DMS114 treated with DMSO at 0.1 percent for 48 hours (cell line): ENCODE measurements around the gene PRKAR2A.

Experiments used
- DNase-seq: peaks from one replicate; lab custom pipeline; 2025; ENCODE audit not compliant: unreplicated experiment; lab: John Stamatoyannopoulos, UW

Gene PRKAR2A

GRCh38 chr3:48847504-48848423 lies at the start of gene PRKAR2A:
Gene PRKAR2A, minus strand, starts transcription at chr3:48847874. Its CDS starts 278 bp downstream, at chr3:48847596.
- peak; percentile 70 for DNase-seq

DNA sequence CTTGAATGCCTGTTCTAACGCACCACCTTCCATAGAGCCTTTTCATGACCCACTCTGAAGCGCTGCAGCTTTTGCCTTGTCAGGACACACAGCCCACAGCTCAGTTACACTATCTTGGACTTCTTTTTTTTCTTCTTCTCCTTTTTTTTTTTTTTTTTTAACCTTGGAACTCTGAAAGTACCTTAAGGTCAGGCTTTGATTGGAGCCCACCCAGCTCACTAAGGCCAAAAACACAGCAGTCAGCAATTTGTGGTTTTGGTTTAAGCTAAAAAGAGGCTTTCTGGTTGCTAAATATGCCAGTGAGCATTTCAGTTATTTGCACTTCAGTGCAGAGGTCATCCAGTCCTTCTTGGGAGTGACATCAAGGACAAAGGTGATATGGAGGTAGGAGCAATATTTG lies 49.3 kb upstream of the PRKAR2A start:
- no peak for DNase-seq

- DNase-seq: no peak
These were observed 46.8 kb upstream of the PRKAR2A start for GRCh38 chr3:48894516-48894915.

- DNase-seq: no peak
These were observed 43.9 kb upstream of the PRKAR2A start for GRCh38 chr3:48891606-48892005.

DNA sequence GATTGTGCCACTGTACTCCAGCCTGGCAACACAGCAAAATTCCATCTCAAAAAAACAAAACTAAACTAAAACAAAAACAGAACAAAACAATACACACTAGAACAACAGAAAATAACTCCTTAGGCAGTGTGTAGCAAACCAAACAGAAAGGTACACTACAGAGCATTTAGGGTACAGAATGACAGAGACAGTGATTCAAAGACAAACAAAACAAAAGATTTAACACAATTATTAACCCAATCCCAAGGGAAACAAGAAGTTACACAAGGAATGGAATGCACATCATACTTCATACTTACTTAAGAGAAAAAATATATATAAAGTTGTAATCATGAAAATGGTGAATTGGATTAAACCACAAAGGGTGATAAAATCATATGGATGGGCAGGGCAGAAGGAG lies 38.1 kb upstream of the PRKAR2A start:
- no peak for DNase-seq

DNA sequence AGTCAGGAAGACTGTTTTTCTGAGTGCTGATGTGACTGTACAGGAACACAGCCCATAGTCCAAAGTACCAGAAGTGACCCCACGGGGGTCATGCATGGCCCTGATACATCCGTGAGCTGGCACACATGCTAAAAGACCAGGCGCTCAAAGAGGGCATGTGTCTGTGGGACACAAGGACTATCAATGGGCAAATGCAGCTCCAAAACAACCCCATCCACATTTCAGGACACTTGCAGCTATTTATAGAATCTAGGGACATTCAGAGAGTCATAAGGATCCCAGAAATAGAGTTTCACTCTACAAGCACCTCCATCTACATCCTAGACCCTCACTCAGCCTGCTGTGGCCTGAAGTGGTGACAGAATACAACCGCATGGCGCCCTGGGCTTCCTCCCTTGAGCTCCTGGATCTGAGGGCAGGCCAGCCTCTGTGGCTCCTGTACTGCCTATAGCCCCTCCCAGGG lies 34.0 kb upstream of the PRKAR2A start:
- no peak for DNase-seq

- no peak for DNase-seq
These were observed 33.3 kb upstream of the PRKAR2A start for GRCh38 chr3:48881006-48881405.

GRCh38 chr3:48879994-48880377 lies 32.3 kb upstream of the PRKAR2A start:
- no peak for DNase-seq

DNA sequence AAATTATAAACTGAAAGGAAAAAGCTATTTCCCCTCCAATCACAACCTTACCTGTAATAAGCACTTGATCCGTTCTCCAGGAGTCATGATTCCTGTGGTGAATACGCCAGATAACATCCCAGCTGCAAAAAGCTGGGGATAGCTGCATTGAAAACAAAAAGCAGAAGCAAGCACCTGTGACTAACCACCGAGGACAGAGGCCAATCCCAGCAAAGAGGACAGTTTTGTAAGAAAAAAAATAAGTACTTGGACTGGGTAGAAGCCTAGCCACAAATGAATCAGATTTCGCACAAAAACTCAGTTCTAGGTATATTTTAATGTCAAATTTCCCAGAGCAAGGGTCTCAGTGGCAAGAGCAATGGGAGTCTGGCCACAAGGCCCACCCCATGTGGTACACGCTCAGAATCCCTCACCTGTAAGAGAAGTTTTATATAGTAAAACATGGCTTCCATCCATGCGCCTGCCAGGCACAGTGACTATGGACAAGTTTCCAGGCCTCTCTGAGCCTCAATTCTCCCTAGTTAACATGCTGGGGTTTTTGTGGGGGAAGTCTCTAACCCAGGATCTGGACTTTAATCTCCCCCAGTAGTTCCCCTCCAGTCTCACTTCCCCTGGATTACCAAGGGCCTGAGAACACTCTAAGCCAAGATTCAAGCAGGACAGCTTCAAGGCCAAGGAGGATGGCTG lies 31.8 kb upstream of the PRKAR2A start:
- no peak for DNase-seq

GRCh38 chr3:48877671-48878070 lies 30.0 kb upstream of the PRKAR2A start:
- DNase-seq: no peak

DNA sequence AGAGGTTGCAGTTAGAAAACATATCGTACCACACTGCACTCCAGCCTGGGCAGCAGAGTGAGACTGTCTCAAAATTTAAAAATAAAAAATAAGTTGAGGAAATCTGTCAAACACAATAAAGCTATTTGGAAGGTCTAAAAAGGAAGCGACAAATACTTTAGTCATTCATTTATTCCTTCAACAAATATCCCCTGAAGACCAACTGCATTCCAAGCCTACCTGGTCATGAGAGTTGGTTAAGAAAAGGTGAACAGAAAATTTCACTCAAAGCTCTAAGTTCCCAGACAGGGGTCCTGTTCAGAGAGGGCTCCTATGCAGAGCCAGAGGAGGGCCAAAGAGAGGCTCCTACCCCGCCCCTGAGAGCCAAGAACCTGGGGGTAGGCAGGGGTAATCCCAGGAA lies 15.4 kb upstream of the PRKAR2A start:
- DNase-seq: no peak

GRCh38 chr3:48859206-48859605 lies 11.5 kb upstream of the PRKAR2A start:
- no peak for DNase-seq

- no peak for DNase-seq
These were observed 11.0 kb upstream of the PRKAR2A start for GRCh38 chr3:48858709-48859108.

DNA sequence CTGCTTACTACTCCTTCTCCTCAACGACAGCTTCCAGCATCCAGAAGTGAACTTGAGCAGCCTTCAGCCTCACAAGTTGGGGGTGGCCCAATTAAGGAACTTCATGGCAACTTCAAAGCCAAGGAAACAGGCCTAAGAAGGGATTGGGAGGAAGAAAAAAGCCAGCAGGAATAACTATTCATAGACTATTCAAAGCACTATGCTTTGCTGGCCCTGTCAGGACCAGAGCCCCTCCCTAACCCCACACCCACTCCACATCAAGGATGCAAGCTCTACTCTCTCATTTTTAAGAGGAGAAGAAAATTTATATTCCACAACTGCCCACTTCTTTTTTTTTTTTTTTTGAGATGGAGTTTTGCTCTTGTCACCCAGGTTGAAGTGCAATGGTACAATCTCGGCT lies 10.0 kb upstream of the PRKAR2A start:
- DNase-seq: no peak

- DNase-seq: no peak
These were observed 8.8 kb upstream of the PRKAR2A start for GRCh38 chr3:48856469-48856868.

GRCh38 chr3:48855681-48856447 lies 8.2 kb upstream of the PRKAR2A start:
- no peak for DNase-seq

- no peak for DNase-seq
These were observed 4.5 kb upstream of the PRKAR2A start for GRCh38 chr3:48852151-48852550.

DNA sequence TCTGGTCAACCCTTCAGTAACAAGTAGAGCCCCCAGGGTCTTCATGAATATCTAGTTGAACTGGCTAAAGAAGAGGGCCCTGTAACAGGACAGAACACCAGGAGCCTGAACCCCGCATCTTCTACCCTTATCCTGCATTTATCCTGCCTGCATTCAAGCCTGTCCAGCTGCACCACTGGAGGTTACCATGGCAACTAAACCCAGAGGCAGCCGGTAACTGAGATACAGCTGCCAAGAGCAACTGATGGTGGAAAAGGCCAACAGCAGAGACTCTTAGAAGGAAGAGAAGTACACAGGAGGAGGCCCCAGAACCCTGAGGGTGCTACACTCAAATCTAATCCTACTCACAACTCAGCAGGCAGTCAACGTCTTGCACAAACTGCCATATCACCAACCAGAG lies 3.7 kb upstream of the PRKAR2A start:
- no peak for DNase-seq

- no peak for DNase-seq
These were observed 1.3 kb upstream of the PRKAR2A start for GRCh38 chr3:48848816-48849515.

- DNase-seq: peak; percentile 24
These were observed 596 bp downstream of the PRKAR2A start for GRCh38 chr3:48847053-48847503.

DNA sequence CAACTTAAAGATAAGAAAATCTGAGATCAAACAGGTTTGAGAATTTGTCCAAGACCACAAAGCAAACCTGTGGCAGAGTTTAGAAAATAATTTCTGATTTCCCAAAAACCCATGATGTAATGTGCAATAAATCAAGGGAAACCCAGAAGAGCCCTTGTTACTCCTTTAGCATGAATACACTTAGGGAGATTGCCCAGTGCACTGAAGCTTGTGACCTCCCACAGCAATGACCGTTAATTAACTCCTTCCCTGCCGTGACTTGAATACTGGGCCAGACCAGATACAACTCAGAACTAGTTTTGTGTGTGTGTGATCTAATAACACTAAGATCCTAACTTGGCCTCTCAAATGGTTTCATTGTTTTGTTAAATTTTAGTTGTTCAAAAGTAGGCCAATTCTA lies 2.5 kb downstream of the PRKAR2A start:
- no peak for DNase-seq
